Fibroblast of mammary gland (primary cell): ENCODE measurements around the gene AVP.
"Not testable (repeated sequence)": the region's sequence is repeated elsewhere in the genome, so short reads cannot be mapped to it uniquely, and the experiment has no call there.

Experiments
- DNase-seq: peaks from one replicate; pipeline ENCODE4 v3.0.0-alpha.2; 2010; ENCODE audit warnings: low read depth
- H3K4me3 ChIP-seq: 2 replicates; pipeline ENCODE4 v1.5.1; 2011; ENCODE audit warnings: low read depth, mild to moderate bottlenecking, low read length, moderate library complexity; ENCODE audit not compliant: control insufficient read depth
- CTCF ChIP-seq: conservative IDR thresholded peaks from 2 replicates; pipeline ENCODE4 v1.5.1; 2011; ENCODE audit warnings: low read depth, low read length, inconsistent platforms; ENCODE audit not compliant: control insufficient read depth, insufficient read depth

The AVP gene

GRCh38 chr20:3071610-3072529 is 12.7 kb downstream of the AVP start, which contains the start of gene OXT:
Gene OXT, plus strand, starts transcription at chr20:3071620. Its CDS starts 36 bp downstream, at chr20:3071656.
- no peak for TF ChIP-seq CTCF

GRCh38 chr20:3071266-3071609 is 13.3 kb downstream of the AVP start:
- TF ChIP-seq CTCF = no peak
- no peak for DNase-seq
- no peak overlapping the region for H3K4me3 ChIP-seq

More at GRCh38 chr20:3071610-3072529, 12.7 kb downstream of the AVP start, which contains the start of gene OXT:
- DNase-seq = no peak
- H3K4me3 ChIP-seq = no peak within 1 kb of the TSS

- no peak for TF ChIP-seq CTCF
- DNase-seq = no peak
Measured at GRCh38 chr20:3070725-3071124, 13.8 kb downstream of the AVP start.

GRCh38 chr20:3068986-3069900 is 15.3 kb downstream of the AVP start:
- TF ChIP-seq CTCF = no peak

More at GRCh38 chr20:3070725-3071124, 13.8 kb downstream of the AVP start:
- no peak overlapping the region for H3K4me3 ChIP-seq

GRCh38 chr20:3068075-3068474 is 16.4 kb downstream of the AVP start:
- no peak overlapping the region for H3K4me3 ChIP-seq
- no peak for TF ChIP-seq CTCF
- no peak for DNase-seq

More at GRCh38 chr20:3068986-3069900, 15.3 kb downstream of the AVP start:
- DNase-seq = peak; percentile 72
- H3K4me3 ChIP-seq = no peak overlapping the region

GRCh38 chr20:3067139-3068014 is 17.1 kb downstream of the AVP start:
- no peak overlapping the region for H3K4me3 ChIP-seq
- peak; percentile 54 for DNase-seq
- TF ChIP-seq CTCF = no peak

GRCh38 chr20:3064119-3064518 is 20.4 kb downstream of the AVP start:
- not testable (repeated sequence) for DNase-seq, H3K4me3 ChIP-seq
